AG04449 (cell line): Measurements from ENCODE around the gene ANP32E.
A peak's percentile ranks its signal among the peaks of the same experiment; 100 is the strongest.

Experiments used
- CTCF ChIA-PET: fragments of 350-600 bp; formaldehyde crosslinking; extraction: SDS; loops from one replicate; lab custom pipeline; 2021; ENCODE audit warnings: antibody characterized with exemption; lab: Yijun Ruan, JAX
- POLR2A ChIA-PET: fragments of 400-600, 350-600 bp; formaldehyde crosslinking; extraction: SDS; loops from one replicate; lab custom pipeline; 2020; ENCODE audit warnings: antibody characterized with exemption, inconsistent platforms; lab: Yijun Ruan, JAX
- DNase-seq: peaks from one replicate; pipeline ENCODE4 v3.0.0-alpha.2; 2010; ENCODE audit warnings: low read depth, low spot score
- H3K4me3 ChIP-seq: 2 replicates; pipeline ENCODE4 v1.5.1; 2011; ENCODE audit warnings: low read depth, mild to moderate bottlenecking, control low read depth, low read length
- CTCF ChIP-seq: IDR thresholded peaks from one replicate; pipeline ENCODE4 v1.5.1; 2011; ENCODE audit warnings: mild to moderate bottlenecking, moderate library complexity, low read length, control low read depth, inconsistent platforms; ENCODE audit not compliant: insufficient read depth; ENCODE audit errors: missing control alignments

ANP32E gene

DNA sequence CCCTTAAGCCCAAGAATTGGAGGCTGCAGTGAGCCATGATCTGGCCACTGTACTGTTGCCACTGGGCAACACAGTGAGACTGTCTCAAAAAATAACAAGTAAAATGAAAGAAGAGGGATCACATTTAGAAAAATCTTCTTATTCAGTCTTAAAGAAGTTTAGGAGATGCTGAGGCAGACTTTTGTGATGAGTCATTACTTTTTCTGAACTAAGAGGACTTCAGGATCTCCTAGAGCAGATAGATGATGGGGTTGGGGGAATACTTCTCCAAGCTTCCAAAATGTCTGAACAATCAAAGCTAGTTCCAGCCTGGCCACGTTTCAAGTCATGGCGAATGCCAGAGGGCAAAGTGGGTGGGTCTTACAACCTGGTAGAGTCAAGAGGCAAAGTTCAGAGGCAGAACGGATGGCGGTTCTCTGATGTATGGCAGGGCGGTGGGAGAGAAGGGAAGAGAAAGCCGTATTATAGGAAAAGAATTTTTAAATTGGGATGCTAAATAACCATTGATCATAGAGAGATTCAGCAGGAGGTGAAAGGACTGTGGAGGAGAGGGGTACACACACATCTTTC, 44.3 kb upstream of the ANP32E start:
- CTCF ChIA-PET = interaction anchor here (0.6 to 22.1 kb wide), 9 partner anchors 9 to 207 kb away, joined by 3 to 623 read pairs (median 5); partner anchors contain the start of genes APH1A, C1orf54 and CA14
- H3K4me3 ChIP-seq = no peak overlapping the region
- DNase-seq = no peak
- no peak for TF ChIP-seq CTCF
- POLR2A ChIA-PET = no interaction called here

- H3K4me3 ChIP-seq = peak overlapping the region; percentile 58
These were observed 37.4 kb upstream of the ANP32E start for GRCh38 chr1:150273311-150273710.

DNA sequence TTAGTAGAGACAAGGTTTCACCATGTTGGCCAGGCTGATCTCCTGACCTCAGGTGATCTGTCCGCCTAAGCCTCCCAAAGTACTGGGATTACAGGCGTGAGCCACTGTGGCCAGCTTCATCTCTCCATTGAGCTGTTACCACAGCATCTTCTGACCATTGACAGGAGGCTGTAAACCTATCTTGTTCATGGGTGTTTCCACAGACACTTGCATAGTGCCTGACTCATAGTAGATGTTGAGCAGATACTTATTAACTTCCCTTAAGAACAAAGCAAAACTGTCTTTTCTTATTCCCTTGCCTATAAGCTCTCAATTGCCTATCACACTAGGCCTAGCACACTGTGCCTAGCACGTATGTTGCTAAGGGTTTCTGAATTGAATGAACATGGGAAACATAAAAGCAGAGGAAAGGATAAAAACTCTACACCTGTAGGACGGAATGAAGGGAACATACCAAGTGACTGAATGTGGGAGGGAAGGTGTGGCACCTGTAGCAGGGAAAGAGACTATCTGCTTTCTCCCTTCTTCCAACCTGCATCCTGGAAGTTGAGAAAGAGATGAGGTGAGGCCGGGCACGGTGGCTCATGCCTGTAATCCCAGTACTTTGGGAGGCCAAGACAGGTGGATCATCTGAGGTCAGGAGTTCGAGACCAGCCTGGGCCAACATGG, 35.5 kb upstream of the ANP32E start:
- ChIA-PET CTCF (interaction anchor here (5.2 to 22.1 kb wide), 2 partner anchors 10 to 15 kb away, joined by 84 to 623 read pairs; partner anchors contain the start of genes CA14 and CIART), POLR2A (interaction anchor here (2.4 kb wide), 1 partner anchor 15 kb away, joined by 9 read pairs; the partner anchor contains the start of gene CA14)
- TF ChIP-seq CTCF = no peak
- DNase-seq = no peak
- no peak overlapping the region for H3K4me3 ChIP-seq

More at GRCh38 chr1:150273311-150273710, 37.4 kb upstream of the ANP32E start:
- no peak for DNase-seq
- ChIA-PET POLR2A (interaction anchor here (1.7 to 2.4 kb wide), 2 partner anchors 8 to 16 kb away, joined by 6 to 9 read pairs; partner anchors contain the start of gene CA14), CTCF (interaction anchor here (0.6 to 22.1 kb wide), 7 partner anchors 8 to 733 kb away, joined by 3 to 623 read pairs (median 3); partner anchors contain the start of genes CA14, CIART and MINDY1)
- TF ChIP-seq CTCF = no peak

DNA sequence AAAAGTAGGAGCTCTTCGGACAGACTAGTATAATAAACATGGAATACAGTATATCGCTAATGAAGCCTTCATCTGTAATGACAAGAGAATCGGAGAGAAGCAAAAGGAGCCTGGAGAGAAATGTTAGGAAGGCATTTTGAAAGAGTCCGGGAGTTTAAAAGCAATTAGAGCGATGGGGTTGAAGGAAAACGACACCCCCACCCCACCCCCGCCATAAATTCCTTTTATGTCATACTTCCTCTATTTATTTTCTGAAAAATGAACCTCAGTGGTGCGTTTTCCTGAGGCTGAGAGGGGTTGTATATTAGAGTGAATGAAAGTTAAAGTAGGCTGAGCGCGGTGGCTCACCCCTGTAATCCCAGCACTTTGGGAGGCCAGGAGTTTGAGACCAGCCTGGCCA, 33.5 kb upstream of the ANP32E start:
- no peak for DNase-seq
- TF ChIP-seq CTCF = no peak
- H3K4me3 ChIP-seq = peak overlapping the region; percentile 91
- ChIA-PET POLR2A (interaction anchor here (0.6 to 1.3 kb wide), 4 partner anchors 12 to 310 kb away, joined by 3 to 5 read pairs (median 4); partner anchors contain the start of genes CA14 and MCL1), CTCF (interaction anchor here (5.2 to 22.1 kb wide), 2 partner anchors 12 to 13 kb away, joined by 84 to 623 read pairs; partner anchors contain the start of genes CA14 and CIART)

GRCh38 chr1:150268705-150269403, 32.9 kb upstream of the ANP32E start, which contains the start of gene APH1A:
TSS of gene APH1A (minus strand) at chr1:150269016. CDS start at chr1:150268810, 206 bp downstream.
- peak within 1 kb of the TSS; percentile 91 for H3K4me3 ChIP-seq
- no peak for TF ChIP-seq CTCF
- ChIA-PET POLR2A (interaction anchor here (0.6 to 1.3 kb wide), 4 partner anchors 11 to 311 kb away, joined by 3 to 5 read pairs (median 4); partner anchors contain the start of genes CA14 and MCL1), CTCF (interaction anchor here (5.2 to 22.1 kb wide), 2 partner anchors 12 to 13 kb away, joined by 84 to 623 read pairs; partner anchors contain the start of genes CA14 and CIART)
- DNase-seq = peak; percentile 82
